Measurements from ENCODE around the gene SNAPC2.
"Not testable (repeated sequence)": the region's sequence is repeated elsewhere in the genome, so short reads cannot be mapped to it uniquely, and the experiment has no call there.

Gene SNAPC2

DNA sequence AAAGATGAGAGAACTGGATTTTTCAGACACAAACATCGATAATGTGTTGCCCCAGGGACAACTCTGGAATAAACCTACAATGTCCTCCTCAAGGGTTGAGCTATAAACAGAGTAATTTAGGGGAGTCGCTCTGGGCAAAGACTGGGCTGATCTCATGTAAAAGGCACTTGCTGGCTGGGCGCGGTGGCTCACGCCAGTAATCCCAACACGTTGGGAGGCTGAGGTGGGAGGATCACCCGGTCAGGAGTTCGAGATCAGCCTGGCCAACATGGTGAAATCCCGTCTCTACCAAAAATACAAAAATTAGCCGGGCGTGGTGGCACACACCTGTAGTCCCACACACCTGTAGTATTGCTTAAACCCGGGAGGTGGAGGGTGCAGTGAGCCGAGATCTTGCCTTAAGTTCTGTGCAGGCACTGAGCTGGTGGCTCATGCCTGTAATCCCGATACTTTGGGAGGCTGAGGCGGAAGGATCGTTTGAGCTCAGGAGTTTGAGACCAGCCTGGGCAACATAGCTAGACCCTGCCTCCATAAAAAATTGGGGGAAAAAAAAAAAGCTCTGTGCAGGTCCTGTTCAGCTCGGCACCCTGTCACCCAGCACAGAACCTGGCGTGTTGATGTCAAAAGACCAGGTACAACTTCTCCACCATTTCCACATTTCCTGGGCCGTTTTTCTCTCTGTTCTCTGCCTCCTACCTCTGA is 21.9 kb downstream of the SNAPC2 start:
- no peak for DNase-seq

DNA sequence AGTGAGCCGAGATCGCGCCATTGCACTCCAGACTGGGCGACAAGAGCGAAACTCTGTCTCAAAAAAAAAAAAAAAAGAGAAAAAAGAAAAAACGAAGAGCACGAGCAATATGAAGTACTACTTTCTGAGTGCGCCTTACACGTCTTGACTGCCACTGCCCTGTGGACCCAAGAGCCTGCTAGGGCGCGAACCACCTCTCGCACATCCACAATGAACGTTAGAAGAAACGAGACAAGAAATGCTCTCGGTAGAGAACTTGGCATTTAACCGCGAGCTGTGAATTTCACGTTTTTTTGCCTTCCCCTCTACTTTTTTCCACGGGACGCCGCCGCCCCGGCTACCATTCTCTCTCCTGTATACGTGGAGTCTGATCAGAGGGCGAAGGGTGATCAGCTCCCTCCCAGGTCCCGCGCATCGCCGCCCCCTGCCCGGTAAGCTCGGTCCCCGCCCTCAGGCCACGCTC is 22.9 kb downstream of the SNAPC2 start:
- DNase-seq, result peak in 1 of 2 donors; percentile 16

DNA sequence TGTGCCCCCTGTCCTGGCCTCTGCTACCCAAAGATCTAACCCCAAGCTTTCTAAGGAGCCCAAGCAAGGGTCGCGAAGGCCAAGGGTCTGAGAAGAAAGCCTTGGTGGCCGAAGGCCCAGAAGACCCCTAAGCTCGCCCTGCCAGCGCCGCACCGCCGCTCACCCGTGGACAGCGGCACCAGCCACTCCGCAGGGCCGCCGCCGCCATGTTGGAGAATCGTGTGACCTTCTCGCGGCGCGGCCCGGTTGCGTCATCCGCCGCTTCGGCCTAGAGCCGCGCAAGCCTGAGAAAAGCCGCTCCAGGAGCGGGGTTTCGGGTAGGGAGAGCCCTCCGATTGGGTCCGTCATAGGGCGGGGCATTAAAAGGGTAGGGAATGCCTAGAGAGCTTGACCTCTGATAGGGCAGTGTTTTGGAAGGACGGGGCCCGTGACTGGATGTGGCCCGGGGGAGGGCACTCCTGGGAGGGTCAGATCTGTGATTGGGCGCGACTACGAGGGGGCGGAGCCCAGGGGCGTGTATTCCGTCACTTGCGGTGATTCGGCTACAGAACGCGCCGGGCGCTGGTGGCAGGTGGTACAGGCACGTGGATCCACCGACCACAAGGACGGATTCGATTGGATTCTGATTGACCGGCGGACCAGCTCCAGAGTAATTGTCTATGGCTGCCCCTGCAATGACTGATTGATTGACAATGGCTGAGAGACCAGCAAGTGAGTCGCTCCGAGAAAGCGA is 23.5 kb downstream of the SNAPC2 start, which contains the start of gene TIMM44:
Gene TIMM44, minus strand, starts transcription at position 223 of the 733 bp plus-strand sequence. Its CDS starts 15 bp downstream, at position 208.
- peak; percentile 99 to 100 for DNase-seq

DNA sequence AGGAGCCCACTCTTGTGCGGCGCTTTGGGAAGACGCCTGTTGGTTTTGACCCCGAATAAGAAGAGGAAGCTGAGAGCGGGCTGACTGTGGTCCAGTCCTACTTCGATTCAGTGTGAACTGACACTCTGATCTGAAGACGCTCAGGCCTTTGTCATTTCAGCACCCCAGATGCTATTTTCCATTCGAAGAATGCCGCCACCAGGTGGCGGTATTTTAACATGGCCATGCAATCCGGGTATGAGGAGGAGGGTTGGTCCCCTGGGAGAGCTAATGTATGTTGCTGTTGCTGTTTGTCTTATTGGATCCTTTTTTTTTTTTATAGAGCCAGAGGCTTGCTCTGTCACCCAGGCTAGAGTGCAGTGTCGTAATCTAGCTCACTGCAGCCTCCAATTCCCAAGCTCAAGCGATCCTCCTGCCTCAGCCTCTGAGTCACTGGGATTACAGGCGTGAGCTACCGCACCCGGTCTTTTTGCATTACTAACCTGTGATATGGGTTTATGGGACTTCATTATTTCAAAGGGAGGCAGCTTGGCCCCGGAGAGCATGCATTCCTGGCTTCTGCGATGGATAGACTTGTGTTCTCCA is 24.1 kb downstream of the SNAPC2 start:
- DNase-seq, result peak; percentile 87 to 88

GRCh38 chr19:7947939-7948338 is 27.8 kb downstream of the SNAPC2 start:
- DNase-seq, result no peak

DNA sequence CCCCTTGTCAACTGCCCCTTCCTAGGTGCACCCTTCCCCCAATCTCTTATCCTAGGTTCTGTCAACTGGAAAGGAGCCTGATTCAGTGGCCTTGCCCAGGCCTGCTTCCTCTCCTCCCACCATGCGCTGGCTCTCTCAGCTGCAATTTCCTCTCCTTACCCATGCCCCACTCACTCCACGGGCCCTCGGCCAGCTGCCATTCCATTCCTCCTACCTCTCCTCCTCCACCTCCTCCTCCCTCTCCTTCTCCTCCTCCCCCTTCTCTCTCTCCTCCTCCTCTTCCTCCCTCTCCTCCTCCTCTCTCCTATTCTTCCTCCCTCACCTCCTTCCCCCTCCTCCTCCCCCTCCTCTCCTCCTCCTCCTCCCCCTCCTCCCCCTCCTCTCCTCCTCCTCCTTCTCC is 32.9 kb downstream of the SNAPC2 start:
- DNase-seq, result no peak

GRCh38 chr19:7953576-7953975 is 33.4 kb downstream of the SNAPC2 start:
- DNase-seq, result no peak

DNA sequence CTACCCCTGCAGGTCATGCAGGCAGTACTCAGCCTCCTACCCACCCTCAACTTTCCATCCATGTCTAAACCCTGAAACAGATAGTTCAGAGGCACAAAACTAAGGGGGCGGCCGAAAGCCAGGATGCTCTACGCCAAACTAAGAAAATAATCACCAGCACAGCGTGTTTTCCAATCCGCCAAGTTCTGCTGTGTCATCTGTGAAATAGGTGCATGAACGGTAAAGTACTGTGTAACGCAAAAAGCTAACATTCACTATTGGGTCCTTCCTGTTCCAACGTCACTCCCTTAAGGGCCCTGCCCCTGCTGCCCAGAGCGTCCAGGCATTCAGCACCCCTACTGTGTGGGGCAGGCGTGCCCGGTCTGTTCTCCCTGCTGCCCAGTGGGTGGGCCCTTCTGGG is 35.6 kb downstream of the SNAPC2 start:
- no peak for DNase-seq

GRCh38 chr19:7959211-7959610 is 39.1 kb downstream of the SNAPC2 start:
- no peak for DNase-seq

DNA sequence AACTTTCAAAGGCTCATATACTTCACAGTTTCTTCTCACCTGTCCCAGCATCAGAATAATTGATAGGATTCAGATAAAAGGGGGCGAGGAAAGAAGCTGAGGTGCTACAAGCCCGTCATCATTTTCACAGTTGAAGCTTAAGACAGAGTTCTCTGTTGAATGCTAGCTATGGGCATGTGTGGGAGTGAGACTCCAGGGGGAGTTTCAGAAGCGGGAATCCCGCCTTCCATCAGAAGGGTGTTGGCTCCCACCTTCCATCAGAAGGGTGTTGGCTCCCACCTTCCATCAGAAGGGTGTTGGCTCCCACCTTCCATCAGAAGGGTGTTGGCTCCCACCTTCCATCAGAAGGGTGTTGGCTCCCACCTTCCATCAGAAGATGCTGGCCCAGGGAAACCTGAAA is 40.9 kb downstream of the SNAPC2 start:
- not testable (repeated sequence) for DNase-seq

GRCh38 chr19:7961920-7962626 is 41.9 kb downstream of the SNAPC2 start:
- DNase-seq, result no peak

GRCh38 chr19:7962644-7963268 is 42.6 kb downstream of the SNAPC2 start:
- DNase-seq, result no peak

- DNase-seq, result no peak
Measured at GRCh38 chr19:7963566-7963965, 43.4 kb downstream of the SNAPC2 start.

DNA sequence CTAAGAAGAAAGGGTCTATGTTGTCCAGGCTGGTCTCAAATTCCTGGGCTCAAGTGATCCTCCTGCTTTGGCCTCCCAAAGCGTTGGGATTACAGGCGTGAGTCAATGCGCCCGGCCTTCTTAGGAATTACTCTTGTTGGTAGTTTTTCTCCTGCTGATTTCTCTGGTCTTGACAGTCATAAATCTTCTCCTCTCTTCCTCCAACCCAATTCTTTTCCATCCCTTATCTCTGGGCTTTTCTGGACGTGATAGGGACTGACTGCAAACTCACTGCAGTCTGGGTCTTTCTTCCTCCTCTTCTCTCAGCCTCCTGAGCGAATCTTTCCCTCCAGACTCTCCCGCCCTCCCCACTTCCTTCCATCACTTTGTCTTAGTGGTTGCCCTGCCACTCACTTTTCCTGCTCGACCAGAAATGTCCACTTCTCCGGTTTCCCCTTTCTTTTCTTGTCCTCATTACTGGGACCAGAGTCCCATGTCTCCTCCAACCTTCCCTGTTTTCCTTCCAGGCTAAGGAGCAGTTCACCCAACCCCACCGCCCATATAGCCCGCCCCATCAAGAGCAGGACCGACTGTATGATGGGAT is 45.2 kb downstream of the SNAPC2 start:
- DNase-seq, result no peak

DNA sequence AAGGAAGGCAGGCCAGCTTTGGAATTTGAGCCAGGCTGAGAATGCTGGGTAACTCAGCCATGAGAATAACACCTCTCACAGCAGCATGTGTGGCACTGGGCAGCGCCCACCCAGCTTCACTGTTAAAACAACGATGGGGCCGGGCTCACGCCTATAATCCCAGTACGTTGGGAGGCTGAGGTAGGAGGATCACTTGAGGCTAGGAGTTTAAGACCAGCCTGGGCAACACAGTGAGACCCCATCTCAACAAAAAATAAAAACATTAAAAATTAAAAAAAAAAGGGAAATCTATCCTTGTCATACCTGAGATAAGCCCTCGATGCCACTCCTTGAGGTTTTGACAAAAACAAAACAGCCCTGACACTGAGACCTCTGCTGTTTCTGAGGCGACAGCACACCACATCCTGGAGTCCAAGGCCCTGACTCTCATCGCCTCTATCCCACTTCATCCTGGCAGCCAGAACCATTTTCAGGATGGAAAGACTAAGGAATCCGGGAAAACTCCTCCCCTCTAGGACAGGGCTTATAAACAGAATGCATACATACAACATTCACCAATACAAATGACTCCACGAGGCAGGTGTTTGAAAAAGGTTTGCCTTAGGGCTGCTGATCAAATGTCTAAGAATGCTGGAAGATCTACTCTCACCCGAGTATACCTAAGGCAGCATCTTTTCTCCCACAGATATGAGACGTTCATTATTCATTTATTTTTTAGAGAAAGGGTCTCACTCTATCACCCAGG is 46.0 kb downstream of the SNAPC2 start:
- no peak for DNase-seq

DNA sequence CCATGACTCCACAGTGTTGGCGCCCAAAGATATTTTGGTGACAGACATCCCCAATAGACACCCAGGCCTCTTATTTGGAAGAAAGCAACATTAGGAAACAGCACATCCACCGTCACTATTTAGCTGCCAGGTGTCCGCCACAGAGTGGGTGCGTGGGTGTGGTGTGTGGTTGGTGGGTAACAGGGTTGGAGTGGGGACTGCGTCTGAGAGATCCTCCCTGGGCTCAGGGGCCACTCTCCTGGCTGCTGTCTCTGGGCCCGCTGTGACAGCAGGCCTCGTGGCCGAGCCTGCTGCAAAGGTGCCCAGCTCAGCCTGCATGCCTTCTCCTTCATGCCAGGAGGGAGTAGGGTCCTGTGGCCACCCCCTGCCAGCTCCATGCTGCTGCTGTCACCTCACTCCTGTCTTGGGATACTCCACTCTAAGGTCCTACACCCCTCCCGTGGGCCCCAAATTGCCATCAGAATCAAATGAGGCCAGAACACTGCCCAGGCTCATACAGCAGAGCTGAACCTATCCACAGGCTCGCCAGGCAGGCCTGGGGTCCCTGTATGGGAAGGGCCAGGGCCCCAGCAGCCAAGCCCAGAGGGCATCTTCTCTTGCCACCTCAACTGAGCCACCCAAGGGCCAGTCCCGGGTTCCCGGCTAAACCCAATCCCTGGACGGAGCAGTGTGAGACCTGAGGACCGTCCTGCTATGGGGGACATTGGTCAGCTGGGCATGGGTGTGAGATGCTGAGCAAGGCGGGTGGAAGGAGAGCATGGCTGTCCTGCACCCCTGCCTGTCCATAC is 48.1 kb downstream of the SNAPC2 start:
- no peak for DNase-seq

GRCh38 chr19:7968796-7969554 is 48.8 kb downstream of the SNAPC2 start:
- DNase-seq, result no peak

- no peak for DNase-seq
Measured at GRCh38 chr19:7969555-7969939, 49.4 kb downstream of the SNAPC2 start.

- DNase-seq, result peak in 1 of 2 donors; percentile 23
Measured at GRCh38 chr19:7970716-7971448, 50.7 kb downstream of the SNAPC2 start.

Measured in CD4-positive, alpha-beta T cell treated with Interleukin-4 for 1 hour (primary cell).